Measurements from ENCODE around the gene AFF3.

- no peak for TF ChIP-seq CTCF (IDR thresholded peaks at IDR 0.05; ENCODE audit: low read depth, low read length, poor library complexity, severe bottlenecking)
- no peak for TF ChIP-seq EZH2phosphoT487 (IDR thresholded peaks at IDR 0.05; ENCODE audit: borderline replicate concordance, low read length)
Measured at GRCh38 chr2:100041946-100042345, 100.4 kb downstream of the AFF3 start.
